ENCODE measurements around the gene HRH3. TPM values are rescaled to one million over a fixed set of nuclear protein-coding genes. Genes with fewer than 3 reads are reported as not detected.

Gene HRH3
- total RNA-seq, 6 experiments from 2014 or later, result not detected

DNA sequence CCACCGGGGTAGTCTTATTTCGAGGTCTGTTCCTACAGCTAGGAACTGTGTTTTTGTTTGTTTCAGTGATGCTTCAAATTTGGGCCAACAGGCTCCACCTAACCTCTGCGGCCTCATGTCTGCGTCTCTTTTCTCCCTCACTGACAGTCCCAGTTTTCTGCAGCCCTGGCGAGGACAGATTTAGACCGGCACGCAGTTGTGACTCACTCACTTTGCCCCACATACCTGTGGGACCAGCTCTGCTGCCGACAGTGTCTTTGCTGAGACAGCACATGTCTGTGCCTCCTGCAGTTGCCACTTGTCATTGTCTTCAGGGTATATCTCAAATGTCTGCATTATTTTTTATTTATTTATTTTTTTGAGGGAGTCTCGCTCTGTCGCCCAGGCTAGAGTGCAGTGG is 47.5 kb upstream of the HRH3 start:
- H3K4me3 ChIP-seq, result no peak overlapping the region
- DNase-seq (no peak), ATAC-seq (no peak)
- no peaks in the 10 kb centered on the region for H3K9me3 ChIP-seq
- H3K27ac ChIP-seq, result no peak overlapping the region
- intact Hi-C loops (cut with DNase I), result no loop called here
- peaks cover 0 to 16% (median 7%) of the 10 kb centered on the region in 4 donors for H3K36me3 ChIP-seq
- H3K4me1 ChIP-seq, result no peaks in the 10 kb centered on the region
- 89% methylated on average over 7 of the region's 10 CpGs for WGBS (ENCODE audit: insufficient coverage, low coverage, low lambda C conversion rate, missing lambda C conversion rate)
- TF ChIP-seq POLR2A (IDR thresholded peaks at IDR 0.05) (no peak), CTCF (IDR thresholded peaks at IDR 0.05) (no peak)
- no peaks in the 10 kb centered on the region for H3K27me3 ChIP-seq

- intact Hi-C loops (cut with DNase I), result no loop called here
- 100% methylated on average over 9 of the region's 13 CpGs for WGBS (ENCODE audit: insufficient coverage, low coverage, low lambda C conversion rate, missing lambda C conversion rate)
- H3K27me3 ChIP-seq, result no peaks in the 10 kb centered on the region
- H3K27ac ChIP-seq, result no peak overlapping the region
- no peaks in the 10 kb centered on the region for H3K4me1 ChIP-seq
- no peaks in the 10 kb centered on the region for H3K9me3 ChIP-seq
- peaks cover 0 to 14% (median 4%) of the 10 kb centered on the region in 4 donors for H3K36me3 ChIP-seq
- DNase-seq (no peak), ATAC-seq (no peak)
- TF ChIP-seq POLR2A (IDR thresholded peaks at IDR 0.05), result no peak
- no peak for TF ChIP-seq CTCF (IDR thresholded peaks at IDR 0.05)
- H3K4me3 ChIP-seq, result no peak overlapping the region
These were observed 46.8 kb upstream of the HRH3 start for GRCh38 chr20:62266851-62267250.

- Histone ChIP-seq H3K27ac (no peak overlapping the region), H3K27me3 (no peaks in the 10 kb centered on the region), H3K4me1 (no peaks in the 10 kb centered on the region), H3K36me3 (peaks cover 0 to 15% (median 4%) of the 10 kb centered on the region in 4 donors), H3K9me3 (no peaks in the 10 kb centered on the region), H3K4me3 (no peak overlapping the region)
- no peak for TF ChIP-seq CTCF (IDR thresholded peaks at IDR 0.05)
- TF ChIP-seq POLR2A (IDR thresholded peaks at IDR 0.05), result no peak
- ATAC-seq (no peak), DNase-seq (no peak)
- intact Hi-C loops (cut with DNase I), result no loop called here
- WGBS (ENCODE audit: insufficient coverage, low coverage, low lambda C conversion rate, missing lambda C conversion rate), result 89% methylated on average over 6 of the region's 10 CpGs
These were observed 46.3 kb upstream of the HRH3 start for GRCh38 chr20:62266340-62266739.

GRCh38 chr20:62265365-62265764 is 45.3 kb upstream of the HRH3 start:
- Histone ChIP-seq H3K27me3 (no peaks in the 10 kb centered on the region), H3K36me3 (peaks cover 0 to 24% (median 4%) of the 10 kb centered on the region in 4 donors), H3K27ac (no peak overlapping the region), H3K9me3 (no peaks in the 10 kb centered on the region), H3K4me1 (no peaks in the 10 kb centered on the region), H3K4me3 (no peak overlapping the region)
- DNase-seq, result no peak
- intact Hi-C loops (cut with DNase I), result no loop called here
- ATAC-seq, result no peak
- 100% methylated on average over 1 of the region's 1 CpG for WGBS (ENCODE audit: insufficient coverage, low coverage, low lambda C conversion rate, missing lambda C conversion rate)
- TF ChIP-seq CTCF (IDR thresholded peaks at IDR 0.05) (no peak), POLR2A (IDR thresholded peaks at IDR 0.05) (no peak)

GRCh38 chr20:62263396-62263795 is 43.3 kb upstream of the HRH3 start:
- no peak overlapping the region for H3K27ac ChIP-seq
- no peak for ATAC-seq
- WGBS (ENCODE audit: insufficient coverage, low coverage, low lambda C conversion rate, missing lambda C conversion rate), result 100% methylated on average over 7 of the region's 14 CpGs
- no peaks in the 10 kb centered on the region for H3K9me3 ChIP-seq
- TF ChIP-seq CTCF (IDR thresholded peaks at IDR 0.05) (no peak), POLR2A (IDR thresholded peaks at IDR 0.05) (no peak)
- H3K4me3 ChIP-seq, result no peak overlapping the region
- no peaks in the 10 kb centered on the region for H3K27me3 ChIP-seq
- no peaks in the 10 kb centered on the region for H3K4me1 ChIP-seq
- intact Hi-C loops (cut with DNase I), result no loop called here
- H3K36me3 ChIP-seq, result peaks cover 0 to 30% (median 4%) of the 10 kb centered on the region in 4 donors
- no peak for DNase-seq
